HEK293T (cell line): Measurements from ENCODE around the gene KIF17.

Experiments
- CTCF ChIA-PET: fragments of 350-600 bp; formaldehyde crosslinking; extraction: SDS; loops from one replicate; lab custom pipeline; 2021; ENCODE audit warnings: antibody characterized with exemption, inconsistent platforms; lab: Yijun Ruan, JAX
- POLR2A ChIA-PET: fragments of 350-600 bp; formaldehyde crosslinking; extraction: SDS; loops from one replicate; lab custom pipeline; 2020; ENCODE audit warnings: antibody characterized with exemption, inconsistent platforms; lab: Yijun Ruan, JAX
- DNase-seq: peaks from one replicate; pipeline ENCODE4 v3.0.0; 2012; ENCODE audit warnings: mixed read lengths; ENCODE audit errors: extremely low spot score
- FOXM1 ChIP-seq: fragments of 450-650 bp; IDR thresholded peaks from 2 replicates; pipeline ENCODE4 v1.6.1; 2017; ENCODE audit warnings: mild to moderate bottlenecking, borderline replicate concordance
- HDGF ChIP-seq: fragments of 450-650 bp; IDR thresholded peaks from 2 replicates; pipeline ENCODE4 v1.6.1; 2017; ENCODE audit warnings: antibody characterized with exemption, borderline replicate concordance
- TF ChIP-seq, protein P1 (sequence below): fragments of 450-650 bp; IDR thresholded peaks from 2 replicates; pipeline ENCODE4 v1.6.1; 2016

KIF17 gene

DNA sequence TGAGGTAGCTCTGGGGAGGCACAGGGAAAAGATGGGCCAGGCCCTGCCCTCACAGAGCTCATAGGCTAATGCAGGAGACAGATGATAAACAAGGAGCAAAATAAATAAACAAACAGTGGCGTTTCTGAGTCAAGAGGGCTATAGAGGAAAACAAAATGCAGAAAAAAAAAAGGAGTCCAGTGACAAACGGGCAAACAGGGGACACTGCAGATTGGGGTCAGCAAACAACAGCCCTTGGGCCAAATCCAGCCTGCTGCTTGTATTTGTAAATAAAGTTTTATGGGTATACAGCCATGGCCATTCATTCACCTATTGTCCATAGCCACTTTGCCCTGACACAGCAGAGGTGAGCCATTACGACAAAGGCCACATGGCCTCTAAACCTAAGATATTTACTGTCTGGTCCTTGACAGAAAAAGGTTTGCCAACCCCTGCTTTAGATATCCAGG, 103.7 kb downstream of the KIF17 start:
- CTCF ChIA-PET, result interaction anchor here (1.4 kb wide), 1 partner anchor 19 kb away, joined by 4 read pairs; no protein-coding TSS in a partner anchor

More for the DNA sequence above, 103.7 kb downstream of the KIF17 start:
- TF ChIP-seq FOXM1 (no peak), HDGF (no peak)
- TF ChIP-seq, protein P1, sequence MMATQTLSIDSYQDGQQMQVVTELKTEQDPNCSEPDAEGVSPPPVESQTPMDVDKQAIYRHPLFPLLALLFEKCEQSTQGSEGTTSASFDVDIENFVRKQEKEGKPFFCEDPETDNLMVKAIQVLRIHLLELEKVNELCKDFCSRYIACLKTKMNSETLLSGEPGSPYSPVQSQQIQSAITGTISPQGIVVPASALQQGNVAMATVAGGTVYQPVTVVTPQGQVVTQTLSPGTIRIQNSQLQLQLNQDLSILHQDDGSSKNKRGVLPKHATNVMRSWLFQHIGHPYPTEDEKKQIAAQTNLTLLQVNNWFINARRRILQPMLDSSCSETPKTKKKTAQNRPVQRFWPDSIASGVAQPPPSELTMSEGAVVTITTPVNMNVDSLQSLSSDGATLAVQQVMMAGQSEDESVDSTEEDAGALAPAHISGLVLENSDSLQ, result no peak
- DNase-seq, result no peak
- POLR2A ChIA-PET, result interaction anchor here (0.7 to 1.1 kb wide), 2 partner anchors 20 to 1114 kb away, joined by 3 to 4 read pairs; no protein-coding TSS in a partner anchor
